COLO668 (cell line): Measurements from ENCODE around the gene WWP2.
"Not testable (repeated sequence)": the region's sequence is repeated elsewhere in the genome, so short reads cannot be mapped to it uniquely, and the experiment has no call there.

Source experiments
- DNase-seq: peaks from one replicate; lab custom pipeline; 2025; ENCODE audit not compliant: unreplicated experiment; lab: John Stamatoyannopoulos, UW

Gene WWP2

DNA sequence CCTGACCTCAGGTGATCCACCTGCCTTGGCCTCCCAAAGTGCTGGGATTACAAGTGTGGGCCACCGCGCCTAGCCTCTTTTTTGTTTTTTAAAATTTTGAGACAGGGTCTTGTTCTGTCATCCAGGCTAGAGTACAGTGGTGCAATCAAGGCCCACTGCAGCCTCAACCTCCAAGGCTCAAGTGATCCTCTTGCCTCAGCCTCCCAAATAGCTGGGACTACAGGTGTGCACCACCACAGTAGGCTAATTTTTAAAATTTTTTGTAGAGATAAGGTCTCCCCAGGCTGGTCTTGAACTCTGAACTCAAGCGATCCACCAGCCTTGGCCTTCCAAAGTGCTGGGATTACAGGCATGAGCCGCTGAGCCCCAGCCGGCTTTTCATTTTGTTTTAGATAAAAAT, 92.6 kb downstream of the WWP2 start:
- DNase-seq, result not testable (repeated sequence)

- no peak for DNase-seq
Measured at GRCh38 chr16:69855592-69855991, 93.5 kb downstream of the WWP2 start.

DNA sequence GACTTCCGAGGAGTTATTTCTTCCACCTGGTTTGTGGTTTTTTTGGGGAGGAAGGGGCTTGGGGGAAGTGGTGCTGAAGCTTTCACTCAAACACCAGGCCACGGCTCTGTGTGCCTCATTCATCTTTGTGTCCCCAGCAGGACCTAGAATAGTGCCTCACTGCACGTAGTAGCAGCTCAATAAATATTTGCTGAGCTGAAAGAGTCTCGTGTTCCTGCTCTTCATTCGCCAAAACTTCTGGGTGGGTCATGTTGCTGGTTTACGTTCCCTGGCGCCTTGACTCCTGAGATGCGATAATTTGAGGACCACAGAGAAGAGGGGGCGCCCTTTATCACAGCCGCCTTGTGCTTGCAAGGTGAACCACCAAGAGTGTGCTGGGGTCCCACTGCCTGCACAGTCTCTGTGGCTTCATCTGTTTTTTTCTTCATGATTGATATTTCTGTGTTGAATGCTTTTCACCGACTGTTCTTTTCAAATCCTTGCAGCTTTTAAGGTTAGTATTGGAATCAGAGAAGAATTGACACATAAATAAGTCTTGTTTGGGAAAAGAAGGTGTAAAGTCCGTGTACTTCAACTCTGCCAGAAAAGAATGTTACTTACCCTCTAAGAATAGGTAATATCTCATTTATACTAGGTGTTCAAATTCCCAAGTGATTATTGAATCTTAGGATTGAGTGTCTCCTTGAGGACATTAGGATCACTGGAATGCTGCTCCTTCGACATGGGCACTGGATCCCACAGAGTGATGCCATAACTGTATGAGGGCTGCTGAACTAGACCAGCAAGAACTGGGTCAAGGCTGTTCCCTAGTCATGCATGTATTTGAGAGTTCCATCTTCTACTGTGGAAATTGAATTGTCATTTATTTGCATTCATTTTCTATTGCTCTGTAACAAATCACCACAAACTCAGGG, 96.3 kb downstream of the WWP2 start:
- DNase-seq, result no peak

- DNase-seq, result no peak
Measured at GRCh38 chr16:69859105-69859989, 97.2 kb downstream of the WWP2 start.

DNA sequence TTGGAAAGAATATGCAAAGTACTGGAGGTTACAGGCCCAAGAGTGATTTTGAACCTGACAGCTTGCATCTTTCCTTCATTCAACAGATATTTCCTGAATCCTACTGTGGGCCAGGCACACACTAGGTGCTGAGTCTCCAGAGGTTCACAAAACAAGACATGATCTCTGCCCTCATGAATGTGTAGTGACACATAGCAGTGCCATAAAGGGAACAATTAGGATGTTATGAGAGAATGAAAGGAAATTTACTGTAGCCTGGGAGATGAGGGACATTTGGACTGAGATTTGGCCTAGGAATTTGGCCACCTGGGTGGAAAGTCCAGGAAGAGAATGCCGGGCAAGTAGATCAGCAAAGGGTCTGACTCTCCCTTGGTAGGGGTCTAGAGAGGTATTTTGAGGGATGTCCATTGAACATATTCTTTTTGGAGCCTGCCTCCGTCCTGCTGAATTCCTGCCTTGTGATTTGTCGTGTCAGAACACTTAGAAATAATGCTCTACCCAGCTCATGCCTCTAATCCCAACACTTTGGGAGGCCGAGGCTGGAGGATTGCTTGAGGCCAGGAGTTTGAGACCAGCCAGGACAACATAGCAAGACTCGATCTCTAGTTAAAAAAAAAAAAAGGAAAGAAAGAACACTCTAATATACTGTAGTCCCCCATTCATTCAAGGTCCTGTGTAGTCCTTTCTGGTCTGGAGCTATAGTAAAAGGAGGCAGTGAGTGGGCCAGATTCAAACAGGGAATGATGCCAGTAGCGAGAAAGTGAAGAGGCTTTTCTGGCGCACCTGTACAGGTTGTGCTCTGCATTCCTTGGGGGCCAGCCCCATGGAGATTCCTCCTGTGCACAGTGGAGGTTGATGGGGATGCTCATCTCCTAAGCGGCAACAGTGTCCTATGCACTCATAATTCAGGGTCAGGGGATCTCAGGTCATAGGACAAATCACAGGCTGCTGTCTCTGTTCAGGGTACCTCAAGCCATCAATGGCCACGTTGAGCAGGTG, 98.4 kb downstream of the WWP2 start:
- DNase-seq, result no peak

DNA sequence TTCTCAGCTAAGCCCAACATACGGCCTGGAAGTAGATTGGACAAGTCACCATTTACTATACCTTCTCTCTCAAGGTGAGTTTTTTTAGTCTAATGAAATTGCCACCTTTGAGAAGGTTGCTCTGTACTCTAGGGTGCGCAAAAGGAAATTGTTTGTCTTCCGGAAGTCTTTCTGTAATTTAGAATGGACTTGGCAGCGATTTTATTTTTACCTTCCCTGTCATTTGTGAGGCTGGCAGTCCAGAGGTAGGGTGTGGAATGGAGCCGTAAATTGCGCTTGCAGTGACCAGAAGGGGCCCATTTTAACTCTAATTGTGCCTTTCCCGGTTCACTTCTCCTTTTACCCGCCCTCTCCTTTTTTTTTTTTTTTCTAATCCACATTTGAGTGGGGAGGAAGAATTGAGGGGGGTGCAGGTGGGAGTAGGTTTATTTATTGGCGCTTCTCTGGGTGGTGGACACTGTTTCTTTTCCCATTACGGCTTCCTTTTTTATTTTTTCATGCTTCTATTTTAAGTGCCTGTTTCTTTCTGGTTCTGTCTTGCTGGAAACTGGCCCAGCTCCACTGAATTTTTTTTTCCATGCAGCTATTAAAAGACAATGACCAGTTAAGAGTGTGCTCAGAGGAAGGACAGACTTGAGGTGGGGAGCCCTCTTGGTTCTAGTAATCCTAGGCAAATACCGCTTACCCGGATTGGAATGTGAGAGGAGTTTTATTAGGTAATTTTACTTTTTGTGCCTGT, 99.3 kb downstream of the WWP2 start:
- DNase-seq, result no peak

- no peak for DNase-seq
Measured at GRCh38 chr16:69863401-69864281, 101.5 kb downstream of the WWP2 start.

DNA sequence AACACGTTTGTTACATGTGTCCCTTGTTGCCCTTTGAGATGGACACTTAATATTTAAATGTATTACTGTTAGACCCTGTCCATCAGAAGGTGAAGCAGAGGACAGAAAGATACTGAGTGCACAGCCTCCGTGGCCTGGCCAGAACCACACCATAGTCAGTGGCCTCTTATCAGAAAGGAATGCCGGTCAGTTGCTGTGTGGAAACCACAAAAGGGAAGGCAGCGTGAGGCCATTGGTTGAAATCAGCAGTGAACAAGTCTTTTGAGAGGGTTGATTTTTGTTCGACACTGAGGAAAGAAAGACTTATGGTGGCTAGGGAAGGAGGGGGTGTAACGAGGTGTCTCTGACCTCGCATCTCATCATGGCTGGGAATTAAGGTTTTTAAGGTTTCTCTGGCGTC, 103.6 kb downstream of the WWP2 start:
- DNase-seq, result no peak

GRCh38 chr16:69867784-69868560, 105.8 kb downstream of the WWP2 start:
- DNase-seq, result no peak

DNA sequence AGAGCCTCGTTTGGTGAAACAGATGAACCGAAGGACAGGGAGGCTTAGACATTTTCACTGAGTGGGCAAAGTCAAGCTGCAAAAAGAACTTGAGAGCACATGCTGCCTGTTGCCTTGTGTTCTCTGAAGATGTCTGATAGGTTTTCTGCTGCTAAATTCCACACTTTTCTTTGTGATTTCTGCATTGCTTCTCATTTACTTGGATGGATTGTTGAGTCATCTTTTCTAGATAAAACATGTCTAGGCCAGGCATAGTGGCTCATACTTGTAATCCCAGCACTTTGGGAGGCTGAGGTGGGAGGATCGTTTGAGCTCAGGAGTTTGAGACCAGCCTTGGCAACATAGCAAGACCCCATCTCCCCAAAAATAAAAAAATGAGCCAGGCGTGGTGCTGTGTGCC, 108.6 kb downstream of the WWP2 start:
- DNase-seq, result no peak

- DNase-seq, result no peak
Measured at GRCh38 chr16:69871708-69872107, 109.6 kb downstream of the WWP2 start.

DNA sequence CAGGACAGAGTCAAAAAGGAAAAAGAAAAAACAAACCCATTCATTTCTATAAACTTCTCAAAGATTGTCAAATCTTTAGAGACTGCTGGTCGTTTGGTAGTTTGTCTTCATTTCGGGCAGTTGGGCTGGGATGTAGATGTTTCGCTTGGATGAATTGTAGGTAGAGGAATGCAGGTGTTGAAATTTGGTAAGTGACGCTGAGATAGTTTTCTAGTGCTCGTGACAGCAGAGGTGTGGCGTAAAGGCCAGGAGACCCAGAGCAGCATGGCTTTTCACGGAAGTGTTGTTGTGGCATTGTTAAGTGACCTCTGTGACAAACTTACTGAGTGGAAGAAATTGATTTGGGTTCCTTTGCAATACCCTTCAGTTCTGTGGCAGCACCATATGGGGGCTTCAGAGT, 110.8 kb downstream of the WWP2 start:
- DNase-seq, result no peak

- no peak for DNase-seq
Measured at GRCh38 chr16:69873783-69874182, 111.7 kb downstream of the WWP2 start.

DNA sequence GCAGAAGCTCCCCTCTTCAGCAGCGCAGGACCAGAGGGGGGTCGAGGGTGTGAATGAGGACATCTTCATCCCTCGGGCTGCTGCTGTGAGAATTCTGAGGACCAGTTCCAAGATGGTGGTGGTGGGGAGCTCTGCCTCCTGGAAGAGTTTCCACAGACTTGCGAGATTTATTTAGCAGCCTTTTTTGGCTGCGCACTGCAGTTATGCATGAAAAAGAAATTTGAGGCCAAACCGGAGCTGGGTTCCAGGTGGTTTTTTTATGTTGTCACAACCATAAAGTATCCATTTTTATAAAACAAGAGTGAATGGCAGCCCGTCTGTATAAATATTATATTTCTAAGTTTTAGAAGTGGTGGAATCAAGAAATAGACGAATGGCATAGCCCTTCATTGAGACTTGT, 112.1 kb downstream of the WWP2 start:
- DNase-seq, result no peak

GRCh38 chr16:69880640-69881133, 118.6 kb downstream of the WWP2 start:
- no peak for DNase-seq

GRCh38 chr16:69881141-69881540, 119.0 kb downstream of the WWP2 start:
- DNase-seq, result no peak

DNA sequence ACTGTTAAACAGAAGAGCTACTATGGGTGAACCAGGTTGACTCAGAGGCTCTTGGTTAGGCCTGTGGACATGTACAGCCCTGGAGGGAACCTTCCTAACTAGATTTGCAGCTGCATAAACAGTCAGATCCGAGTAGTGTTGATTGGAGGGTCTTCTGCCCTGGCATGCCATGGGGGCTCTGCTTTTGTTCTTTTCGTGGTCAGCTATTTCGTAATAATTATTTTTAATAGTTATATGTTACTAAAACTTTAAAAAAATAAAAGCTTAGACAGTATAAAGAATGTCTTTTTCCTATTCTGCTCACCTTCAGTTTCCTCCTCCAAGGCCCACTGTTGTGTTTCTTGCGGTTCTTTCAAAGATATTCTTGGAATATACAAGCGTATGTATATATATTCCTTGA, 121.6 kb downstream of the WWP2 start:
- DNase-seq, result no peak

DNA sequence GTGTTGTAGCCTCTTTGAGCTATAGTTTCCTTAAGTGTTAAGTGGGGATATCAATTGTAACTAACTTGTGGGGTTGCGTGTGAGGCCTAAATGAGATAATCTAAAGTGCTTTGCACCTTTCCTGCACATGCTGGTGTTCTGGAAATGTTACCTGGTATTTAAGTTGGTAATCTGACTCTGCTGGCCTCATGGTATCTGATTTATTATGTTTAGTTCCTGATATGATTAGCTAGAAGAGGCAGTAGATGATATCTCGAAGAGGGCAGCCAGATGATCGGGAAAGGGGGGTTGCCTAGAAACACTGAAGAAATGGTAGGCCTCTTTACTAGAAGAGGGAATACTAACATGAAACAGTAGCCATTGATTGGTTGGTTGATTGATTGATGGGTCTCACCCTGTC, 123.6 kb downstream of the WWP2 start:
- no peak for DNase-seq
